RWPE2 (cell line): ENCODE data around the gene E2F4.

Source experiments
- ATAC-seq: fragments of 200-7000 bp; cut with Tn5 transposase; 3 replicates; pipeline ENCODE4 v1.9.1; 2021; ENCODE audit warnings: low read depth
- DNase-seq: peaks from one replicate; pipeline ENCODE4 v3.0.0-alpha.2; 2020; ENCODE audit warnings: low spot score
- H3K27ac ChIP-seq: fragments of 450-650 bp; 2 replicates; pipeline ENCODE4 v1.5.1; 2017; ENCODE audit warnings: mild to moderate bottlenecking; ENCODE audit not compliant: poor library complexity, severe bottlenecking
- H3K27me3 ChIP-seq: fragments of 250-450 bp; sonication (Bioruptor Pico); 2 replicates; pipeline ENCODE4 v1.5.1; 2021; ENCODE audit warnings: mild to moderate bottlenecking, moderate library complexity; ENCODE audit not compliant: insufficient read depth, poor library complexity, severe bottlenecking
- H3K36me3 ChIP-seq: fragments of 250-450 bp; sonication (Bioruptor Pico); 2 replicates; pipeline ENCODE4 v1.5.1; 2020; ENCODE audit warnings: low read depth, mild to moderate bottlenecking, moderate library complexity
- H3K4me1 ChIP-seq: fragments of 250-450 bp; sonication (Bioruptor Pico); 2 replicates; pipeline ENCODE4 v1.5.1; 2021; ENCODE audit warnings: mild to moderate bottlenecking, moderate library complexity; ENCODE audit not compliant: insufficient read depth, poor library complexity, severe bottlenecking
- H3K4me3 ChIP-seq: fragments of 250-450 bp; sonication (Bioruptor Pico); 2 replicates; pipeline ENCODE4 v1.5.1; 2021; ENCODE audit warnings: mild to moderate bottlenecking, moderate library complexity; ENCODE audit not compliant: severe bottlenecking
- H3K9me3 ChIP-seq: fragments of 250-450 bp; sonication (Bioruptor Pico); 2 replicates; pipeline ENCODE4 v1.5.1; 2021; ENCODE audit warnings: mild to moderate bottlenecking, moderate library complexity; ENCODE audit not compliant: severe bottlenecking
- TF ChIP-seq, protein P1 (sequence below): fragments of 450-650 bp; IDR thresholded peaks from one replicate; pipeline ENCODE4 v1.5.1; 2017; ENCODE audit warnings: mild to moderate bottlenecking, moderate library complexity; ENCODE audit not compliant: poor library complexity, severe bottlenecking

E2F4 gene

DNA sequence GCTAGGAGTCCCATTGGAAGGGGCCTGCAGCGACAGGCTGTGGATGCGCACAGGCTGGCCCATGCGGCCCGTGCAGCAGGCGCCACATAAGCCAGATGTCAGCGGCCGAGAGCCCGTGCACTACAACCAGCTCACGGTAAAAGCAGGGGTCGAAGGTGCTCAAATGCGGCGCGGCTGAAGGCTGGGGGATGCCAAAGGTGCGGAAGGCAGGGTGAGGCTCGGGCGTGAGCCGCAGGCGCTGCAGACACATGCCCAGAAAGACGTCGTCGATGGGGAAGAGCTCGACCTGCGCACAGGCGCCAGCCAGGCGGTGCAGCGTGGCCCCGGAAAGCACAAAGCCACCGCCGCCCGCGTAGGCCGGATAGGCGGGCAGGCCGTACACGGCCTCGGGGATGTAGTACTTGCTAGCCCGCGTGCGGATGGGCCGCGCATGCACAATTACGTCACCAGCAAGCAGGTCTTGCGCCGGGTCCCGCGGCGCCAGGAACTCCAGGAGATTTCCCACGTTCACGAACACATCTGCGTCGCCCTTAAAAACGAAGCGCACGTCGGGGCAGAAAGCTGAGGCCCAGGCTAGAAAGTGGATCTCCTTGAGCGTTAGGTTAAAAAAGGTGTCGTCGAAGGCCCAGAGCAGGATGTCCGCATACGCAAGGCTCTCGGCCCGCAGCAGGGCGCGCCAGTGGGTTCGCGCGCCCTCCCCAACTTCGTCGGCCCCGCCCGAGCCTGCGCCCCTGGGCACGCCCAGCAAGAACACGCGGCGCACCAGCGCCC lies 42.5 kb upstream of the E2F4 start:
- no peak overlapping the region for H3K27ac ChIP-seq
- H3K27me3 ChIP-seq, result no peaks in the 10 kb centered on the region
- no peak for ATAC-seq
- H3K9me3 ChIP-seq, result no peaks in the 10 kb centered on the region
- TF ChIP-seq, protein P1, sequence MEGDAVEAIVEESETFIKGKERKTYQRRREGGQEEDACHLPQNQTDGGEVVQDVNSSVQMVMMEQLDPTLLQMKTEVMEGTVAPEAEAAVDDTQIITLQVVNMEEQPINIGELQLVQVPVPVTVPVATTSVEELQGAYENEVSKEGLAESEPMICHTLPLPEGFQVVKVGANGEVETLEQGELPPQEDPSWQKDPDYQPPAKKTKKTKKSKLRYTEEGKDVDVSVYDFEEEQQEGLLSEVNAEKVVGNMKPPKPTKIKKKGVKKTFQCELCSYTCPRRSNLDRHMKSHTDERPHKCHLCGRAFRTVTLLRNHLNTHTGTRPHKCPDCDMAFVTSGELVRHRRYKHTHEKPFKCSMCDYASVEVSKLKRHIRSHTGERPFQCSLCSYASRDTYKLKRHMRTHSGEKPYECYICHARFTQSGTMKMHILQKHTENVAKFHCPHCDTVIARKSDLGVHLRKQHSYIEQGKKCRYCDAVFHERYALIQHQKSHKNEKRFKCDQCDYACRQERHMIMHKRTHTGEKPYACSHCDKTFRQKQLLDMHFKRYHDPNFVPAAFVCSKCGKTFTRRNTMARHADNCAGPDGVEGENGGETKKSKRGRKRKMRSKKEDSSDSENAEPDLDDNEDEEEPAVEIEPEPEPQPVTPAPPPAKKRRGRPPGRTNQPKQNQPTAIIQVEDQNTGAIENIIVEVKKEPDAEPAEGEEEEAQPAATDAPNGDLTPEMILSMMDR, result no peak
- no peak for DNase-seq
- H3K4me3 ChIP-seq, result peak overlapping the region; percentile 57
- H3K36me3 ChIP-seq, result peaks cover 36% of the 10 kb centered on the region
- H3K4me1 ChIP-seq, result no peaks in the 10 kb centered on the region

DNA sequence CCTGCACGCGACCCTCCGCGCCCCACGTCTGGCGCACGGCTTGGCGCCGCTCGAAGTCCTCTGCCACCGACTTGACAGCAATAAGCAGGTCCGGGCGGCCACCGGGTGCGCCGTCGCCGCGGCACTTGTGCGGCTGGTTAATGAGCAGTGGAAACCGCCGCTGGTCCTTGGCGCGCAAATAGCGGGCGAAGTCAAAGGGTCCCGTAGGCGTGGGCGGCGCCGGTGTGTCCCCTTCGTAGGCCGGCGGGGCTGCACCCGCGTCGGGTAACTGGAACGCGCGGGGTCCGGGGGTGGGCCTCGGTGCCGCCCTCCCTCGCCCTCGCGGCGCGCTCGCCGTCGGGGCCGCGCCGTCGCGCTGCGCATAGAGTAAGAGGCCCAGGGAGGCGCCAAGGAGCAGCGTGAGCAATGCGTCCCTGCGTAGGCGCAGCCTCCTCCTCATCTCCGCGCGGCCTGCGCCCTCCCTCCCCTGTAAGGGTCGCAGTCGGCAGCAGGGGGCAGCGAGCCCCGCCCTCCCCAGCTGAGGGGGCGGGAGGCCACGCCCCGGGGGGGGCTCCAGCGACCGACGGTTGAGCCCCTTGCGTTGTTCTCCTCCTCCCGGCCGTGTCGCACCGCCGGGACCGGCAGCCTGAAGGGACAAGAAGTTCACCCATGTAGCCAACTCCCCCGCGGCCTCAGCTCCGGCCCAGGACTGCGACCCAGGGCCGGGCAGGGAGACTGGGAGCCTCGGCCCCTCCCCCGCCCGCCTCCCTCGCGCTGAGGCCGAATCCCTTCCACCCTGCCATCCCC lies 41.7 kb upstream of the E2F4 start:
- Histone ChIP-seq H3K36me3 (peaks cover 29% of the 10 kb centered on the region), H3K27me3 (no peaks in the 10 kb centered on the region), H3K9me3 (no peaks in the 10 kb centered on the region), H3K4me1 (no peaks in the 10 kb centered on the region), H3K27ac (peak overlapping the region; percentile 42), H3K4me3 (peak overlapping the region; percentile 57)
- ATAC-seq, result peak; percentile 47
- TF ChIP-seq, protein P1, result no peak
- no peak for DNase-seq

DNA sequence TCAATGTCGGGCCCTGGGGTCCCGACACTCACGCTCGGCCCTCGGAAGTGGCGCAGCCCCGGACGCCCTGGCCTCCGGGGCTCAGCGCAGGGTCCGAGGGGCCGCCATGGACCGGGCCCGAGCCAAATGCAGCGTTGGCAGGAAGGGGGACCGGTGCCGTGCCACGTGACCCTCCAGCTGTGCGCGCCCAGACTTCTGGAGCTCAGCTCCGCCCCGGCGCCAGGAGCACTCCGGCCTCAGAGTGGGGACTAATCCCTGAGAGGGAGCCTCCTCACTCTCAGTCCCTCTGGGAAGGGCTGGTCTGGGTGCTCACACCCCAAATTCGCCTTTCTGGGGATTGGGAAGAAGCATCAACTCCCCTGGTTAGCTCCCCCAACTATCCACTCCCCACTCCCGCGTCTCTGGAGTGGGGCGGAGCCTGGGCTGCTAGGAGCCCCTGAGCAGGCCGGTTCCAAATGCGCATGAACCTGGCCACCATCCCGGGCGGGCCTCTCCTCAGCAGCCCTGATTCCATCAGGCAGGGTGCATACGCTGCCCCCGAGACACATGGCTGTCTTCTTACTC lies 41.0 kb upstream of the E2F4 start, which contains the start of gene B3GNT9:
B3GNT9 (minus strand) TSS at position 166 of the 564 bp plus-strand sequence. CDS start 513 bp downstream, outside the sequence.
- Histone ChIP-seq H3K4me1 (no peaks in the 10 kb centered on the region), H3K36me3 (peaks cover 22% of the 10 kb centered on the region), H3K27me3 (no peaks in the 10 kb centered on the region), H3K9me3 (no peaks in the 10 kb centered on the region), H3K27ac (peak within 1 kb of the TSS; percentile 42), H3K4me3 (peak within 1 kb of the TSS; percentile 57)
- DNase-seq (no peak), ATAC-seq (peak; percentile 67)
- TF ChIP-seq, protein P1, result no peak

DNA sequence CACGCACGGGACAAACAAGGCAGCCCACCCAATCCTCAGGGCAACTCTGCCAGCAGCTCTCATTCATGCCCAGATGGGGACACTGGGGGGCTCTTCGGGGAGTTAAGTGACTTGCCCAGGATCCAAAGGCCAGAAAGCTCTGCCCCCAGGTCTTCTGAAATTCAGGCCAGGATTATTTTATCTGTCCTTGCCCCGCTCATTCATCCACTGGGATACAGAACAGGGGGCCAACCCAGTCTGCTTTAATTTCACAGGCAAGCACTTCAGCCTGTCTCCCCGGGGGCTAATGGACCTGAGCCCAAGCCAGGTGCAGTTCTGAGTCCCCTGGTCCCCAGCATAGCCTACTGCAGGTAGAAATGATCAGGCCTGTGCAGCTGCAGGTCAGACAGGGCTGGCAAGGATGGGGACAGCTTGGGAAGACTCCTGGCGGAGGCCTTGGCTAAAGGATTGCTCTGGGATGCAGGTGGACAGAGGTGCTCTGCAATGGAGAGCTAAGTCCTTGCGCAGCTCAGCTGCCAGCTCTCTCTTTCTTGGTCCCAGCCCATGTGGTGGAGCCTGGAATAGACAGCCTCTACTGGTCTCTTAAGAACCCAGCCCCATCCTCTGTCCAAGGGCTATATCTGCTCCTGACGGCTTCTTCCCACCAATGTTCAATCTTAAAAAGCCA lies 40.4 kb upstream of the E2F4 start:
- H3K4me3 ChIP-seq, result no peak overlapping the region
- ATAC-seq (no peak), DNase-seq (peak; percentile 28)
- peaks cover 16% of the 10 kb centered on the region for H3K36me3 ChIP-seq
- H3K27me3 ChIP-seq, result no peaks in the 10 kb centered on the region
- TF ChIP-seq, protein P1, result no peak
- no peaks in the 10 kb centered on the region for H3K4me1 ChIP-seq
- no peaks in the 10 kb centered on the region for H3K9me3 ChIP-seq
- H3K27ac ChIP-seq, result peak overlapping the region; percentile 42
